Right lobe of liver (tissue), 6 donors: ENCODE data around the gene CDC123. TPM values are rescaled to one million over a fixed set of nuclear protein-coding genes. Genes with fewer than 3 reads are reported as not detected.
A peak's percentile ranks its signal among the peaks of the same experiment; 100 is the strongest.

ENCODE experiments used
- ATAC-seq, 4 donors: fragments of 200-7000 bp; cut with Tn5 transposase; one replicate each; pipeline ENCODE4 v1.9.1; 2020; ENCODE audit warnings: mild to moderate bottlenecking in 4 of 4, moderate library complexity in 4 of 4
- DNase-seq, 3 donors: peaks; one replicate each; pipeline ENCODE4 v3.0.0-alpha.2; 2020
- H3K27ac ChIP-seq, 3 donors: fragments of 200-600 bp; one replicate each; pipeline ENCODE4 v1.8.0; 2022
- H3K27me3 ChIP-seq, 2 donors: fragments of 200-600 bp; one replicate each; pipeline ENCODE4 v1.8.0; 2022
- H3K36me3 ChIP-seq, 4 donors: fragments of 200-600 bp; sonication (generic) in 1 of 4; one replicate each; pipeline versions ENCODE4 v1.5.1 to v1.8.0; 2017 to 2022; ENCODE audit warnings: control low read depth in 1 of 4
- H3K4me1 ChIP-seq, 4 donors: fragments of 200-600 bp; sonication (generic) in 1 of 4; one replicate each; pipeline versions ENCODE4 v1.5.1 to v1.8.0; 2017 to 2022; ENCODE audit warnings: control low read depth in 1 of 4
- H3K4me3 ChIP-seq, 3 donors: fragments of 200-600 bp; one replicate each; pipeline ENCODE4 v1.8.0; 2022
- H3K9me3 ChIP-seq, 4 donors: fragments of 200-600 bp; sonication (generic) in 1 of 4; one replicate each; pipeline versions ENCODE4 v1.5.1 to v1.8.0; 2017 to 2022; ENCODE audit warnings: control low read depth in 1 of 4
- POLR2A ChIP-seq: fragments of 450-650 bp; IDR thresholded peaks from one replicate; pipeline ENCODE4 v1.6.1; 2017; ENCODE audit warnings: antibody characterized with exemption, mild to moderate bottlenecking
- WGBS: methylation state at CpG from one replicate; pipeline ENCODE4 v1.1.6; 2018; ENCODE audit warnings: low coverage, low lambda C conversion rate; ENCODE audit not compliant: insufficient coverage; ENCODE audit errors: missing lambda C conversion rate; 5-methylcytosine and 5-hydroxymethylcytosine counted together
- intact Hi-C, 2 donors: fragments of 100-400 bp; cut with DNase I; formaldehyde crosslinking; loops; one replicate each; pipeline versions ENCODE4 v1.11.2 to v1.14.1; 2022
- total RNA-seq, 6 experiments: library from RNA; depleted of rRNA in 2 of 6; stranded (reverse); fragments of >200 nt in 2 of 6; fragmentation: NEBNext Ultra II Directional in 3 of 6; extraction: Animal tissue kit (Norgen Biotek cat#: 25700) in 3 of 6; gene quantifications; one replicate each; pipeline versions ENCODE4 v1.1.0 to v1.2.4, GENCODE V29; 2016 to 2023
- TF ChIP-seq, protein P1 (sequence below), 4 donors: fragments of 200-600 bp in 3 of 4; fragments of 450-650 bp in 1 of 4; IDR thresholded peaks; one replicate each; pipeline versions ENCODE4 v1.5.1 to v1.8.0; 2016 to 2022; ENCODE audit warnings: antibody characterized with exemption in 4 of 4, mild to moderate bottlenecking in 2 of 4
- donor health status: DM: no; HTN: yes; CAD: no.
- donor health status: DM: no; HTN: no; CAD: no.
- donor health status: DM: no; HTN: no; CAD: no.
- donor health status: DM: no; HTN: yes; CAD: no.
- donor health status: DM: no; HTN: yes; CAD: no.

The CDC123 gene
- total RNA-seq, 6 experiments from 2014 or later: 29.5 to 46.3 (median 33.0) TPM

DNA sequence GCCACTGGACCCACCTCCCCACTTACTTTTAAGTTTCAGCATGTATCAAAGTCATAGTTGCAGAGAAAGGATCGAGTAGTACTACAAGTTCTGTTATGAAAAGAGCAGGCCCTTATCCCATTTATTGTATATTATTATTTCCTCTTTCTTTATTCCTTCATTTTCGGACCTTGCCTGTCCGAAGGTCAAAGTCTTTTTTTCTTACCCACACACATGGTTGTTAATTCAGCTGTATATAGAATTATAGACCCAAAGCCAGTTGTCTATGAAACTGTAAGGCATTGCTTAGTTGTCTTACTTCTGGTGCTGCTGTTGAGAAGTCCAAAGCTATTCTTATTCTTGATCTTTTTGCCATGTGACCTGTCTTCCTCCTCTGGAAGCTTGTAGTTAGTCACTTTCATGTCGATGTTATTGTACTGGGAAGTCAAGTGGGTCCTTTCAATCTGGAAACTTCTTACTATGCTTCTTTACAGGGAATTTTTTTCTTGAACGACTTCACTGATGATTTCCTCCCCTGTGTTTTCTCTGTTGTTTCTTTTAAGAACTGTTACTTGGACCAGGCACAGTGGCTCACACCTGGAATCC lies 8.6 kb upstream of the CDC123 start:
- Histone ChIP-seq H3K9me3 (no peaks in the 10 kb centered on the region), H3K4me3 (no peak overlapping the region), H3K4me1 (peaks cover 0 to 18% (median 7%) of the 10 kb centered on the region in 4 donors), H3K27me3 (no peaks in the 10 kb centered on the region), H3K36me3 (peaks cover 0 to 21% (median 1%) of the 10 kb centered on the region in 4 donors), H3K27ac (no peak overlapping the region)
- DNase-seq (no peak), ATAC-seq (no peak)
- 78% methylated on average over 5 of the region's 5 CpGs for WGBS
- intact Hi-C loops: no loop called here
- TF ChIP-seq, protein P1, sequence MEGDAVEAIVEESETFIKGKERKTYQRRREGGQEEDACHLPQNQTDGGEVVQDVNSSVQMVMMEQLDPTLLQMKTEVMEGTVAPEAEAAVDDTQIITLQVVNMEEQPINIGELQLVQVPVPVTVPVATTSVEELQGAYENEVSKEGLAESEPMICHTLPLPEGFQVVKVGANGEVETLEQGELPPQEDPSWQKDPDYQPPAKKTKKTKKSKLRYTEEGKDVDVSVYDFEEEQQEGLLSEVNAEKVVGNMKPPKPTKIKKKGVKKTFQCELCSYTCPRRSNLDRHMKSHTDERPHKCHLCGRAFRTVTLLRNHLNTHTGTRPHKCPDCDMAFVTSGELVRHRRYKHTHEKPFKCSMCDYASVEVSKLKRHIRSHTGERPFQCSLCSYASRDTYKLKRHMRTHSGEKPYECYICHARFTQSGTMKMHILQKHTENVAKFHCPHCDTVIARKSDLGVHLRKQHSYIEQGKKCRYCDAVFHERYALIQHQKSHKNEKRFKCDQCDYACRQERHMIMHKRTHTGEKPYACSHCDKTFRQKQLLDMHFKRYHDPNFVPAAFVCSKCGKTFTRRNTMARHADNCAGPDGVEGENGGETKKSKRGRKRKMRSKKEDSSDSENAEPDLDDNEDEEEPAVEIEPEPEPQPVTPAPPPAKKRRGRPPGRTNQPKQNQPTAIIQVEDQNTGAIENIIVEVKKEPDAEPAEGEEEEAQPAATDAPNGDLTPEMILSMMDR (IDR thresholded peaks at IDR 0.05): no peak

DNA sequence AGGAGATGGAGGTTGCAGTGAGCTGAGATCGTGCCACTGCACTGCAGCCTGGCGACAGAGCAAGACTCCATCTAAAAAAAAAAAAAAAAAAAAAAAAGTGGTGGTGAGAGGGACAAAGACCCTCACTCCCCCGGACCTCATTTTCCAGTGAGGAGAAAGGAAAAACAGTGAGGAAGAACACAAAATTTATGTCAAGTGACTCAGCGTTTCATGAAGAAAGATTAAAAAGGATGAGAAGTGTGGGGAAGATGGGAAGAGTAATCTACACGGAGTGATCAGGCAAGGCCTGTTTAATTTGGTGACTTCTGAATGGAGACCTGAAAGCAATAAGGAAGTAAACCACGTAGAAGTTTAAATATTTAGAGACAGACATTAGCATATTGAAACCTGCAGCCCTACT lies 7.3 kb upstream of the CDC123 start:
- Histone ChIP-seq H3K36me3 (peaks cover 0 to 13% (median 1%) of the 10 kb centered on the region in 4 donors), H3K4me1 (peaks cover 0 to 30% (median 9%) of the 10 kb centered on the region in 4 donors), H3K27me3 (no peaks in the 10 kb centered on the region), H3K9me3 (no peaks in the 10 kb centered on the region), H3K27ac (no peak overlapping the region), H3K4me3 (no peak overlapping the region)
- ATAC-seq (no peak), DNase-seq (no peak)
- intact Hi-C loops: no loop called here
- TF ChIP-seq POLR2A: no peak
- WGBS: 83% methylated on average over 6 of the region's 6 CpGs

DNA sequence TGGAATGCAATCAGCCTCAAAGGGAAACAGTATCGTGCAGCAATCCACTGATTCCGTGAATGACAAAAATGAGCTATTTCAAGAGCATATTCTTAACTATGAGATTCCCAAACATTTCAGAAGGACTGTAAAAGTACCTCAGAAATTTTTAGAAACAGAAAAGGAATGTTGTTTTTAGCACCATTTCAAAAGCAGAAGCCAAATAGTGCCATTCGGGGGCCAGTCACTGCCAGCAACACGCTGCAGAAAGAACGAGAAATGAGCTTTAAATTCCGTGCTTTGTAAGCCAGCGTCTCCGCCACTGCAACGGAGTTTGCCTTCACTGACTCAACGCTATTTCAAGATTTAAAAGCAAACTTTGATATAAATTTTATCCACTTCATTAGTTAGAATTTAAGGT lies 6.6 kb upstream of the CDC123 start:
- Histone ChIP-seq H3K4me3 (no peak overlapping the region), H3K27ac (no peak overlapping the region), H3K36me3 (peaks cover 0 to 13% (median 1%) of the 10 kb centered on the region in 4 donors), H3K4me1 (peaks cover 0 to 36% (median 12%) of the 10 kb centered on the region in 4 donors), H3K27me3 (no peaks in the 10 kb centered on the region), H3K9me3 (no peaks in the 10 kb centered on the region)
- TF ChIP-seq, protein P1 (IDR thresholded peaks at IDR 0.05): no peak
- no peak for TF ChIP-seq POLR2A
- intact Hi-C loops: no loop called here
- DNase-seq: no peak
- WGBS: 92% methylated on average over 10 of the region's 10 CpGs
- ATAC-seq: no peak

DNA sequence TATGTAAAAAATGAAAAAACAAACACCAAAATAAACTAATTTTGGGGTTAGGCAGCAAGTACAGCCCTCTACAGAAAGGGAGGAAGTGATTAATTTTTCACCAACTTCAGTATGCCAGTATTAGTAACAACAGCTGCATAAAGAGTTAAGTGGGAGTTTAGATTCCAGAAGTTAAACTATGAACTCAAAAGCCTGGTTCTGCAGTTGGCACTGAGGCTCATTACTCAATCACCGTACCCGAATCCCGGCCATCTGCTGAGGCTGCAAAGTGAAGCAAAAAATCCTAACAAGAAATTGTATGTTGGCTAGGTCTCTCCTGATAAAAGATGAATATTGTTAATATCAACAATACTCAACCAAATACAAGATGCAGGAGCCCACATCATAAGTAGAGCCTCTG lies 4.3 kb upstream of the CDC123 start:
- intact Hi-C loops: no loop called here
- Histone ChIP-seq H3K4me3 (peak overlapping the region in 2 of 3 donors; percentile 2 to 74), H3K27ac (peak overlapping the region; percentile 45 to 91 (median 77)), H3K36me3 (no peaks in the 10 kb centered on the region), H3K4me1 (peaks cover 0 to 34% (median 11%) of the 10 kb centered on the region in 4 donors), H3K27me3 (no peaks in the 10 kb centered on the region), H3K9me3 (no peaks in the 10 kb centered on the region)
- ATAC-seq (peak; percentile 29 to 54 (median 37)), DNase-seq (peak in 2 of 3 donors; percentile 34 to 79)
- TF ChIP-seq, protein P1 (IDR thresholded peaks at IDR 0.05): no peak
- no peak for TF ChIP-seq POLR2A
- WGBS: 10% methylated on average over 3 of the region's 3 CpGs

DNA sequence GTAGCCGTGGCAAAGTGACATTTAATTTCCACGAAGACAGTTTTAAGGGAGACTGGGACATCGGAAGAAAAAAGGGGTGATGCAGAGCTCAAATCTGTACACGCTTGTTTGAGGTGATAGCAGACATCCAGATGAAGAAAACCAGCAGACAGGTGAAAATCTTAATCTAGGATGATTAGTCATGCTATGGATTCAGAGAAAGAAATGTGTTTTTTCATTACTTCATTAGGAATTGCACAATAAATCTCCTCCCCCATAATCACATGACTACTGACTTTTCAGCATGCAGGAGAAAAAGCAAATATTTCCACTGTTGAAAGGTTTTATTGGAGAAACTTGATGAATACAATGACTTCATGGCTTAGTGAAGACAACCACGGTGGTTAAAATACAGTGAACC lies 2.8 kb upstream of the CDC123 start:
- H3K27me3 ChIP-seq: no peaks in the 10 kb centered on the region

More for the DNA sequence above, 2.8 kb upstream of the CDC123 start:
- DNase-seq (no peak), ATAC-seq (peak; percentile 5 to 37 (median 18))
- H3K27ac ChIP-seq: peak overlapping the region; percentile 77 to 91 (median 91)
- TF ChIP-seq, protein P1 (IDR thresholded peaks at IDR 0.05): no peak
- no peak for TF ChIP-seq POLR2A
- intact Hi-C loops: no loop called here
- H3K4me3 ChIP-seq: peak overlapping the region in 2 of 3 donors; percentile 14 to 74
- no peaks in the 10 kb centered on the region for H3K36me3 ChIP-seq
- H3K9me3 ChIP-seq: no peaks in the 10 kb centered on the region
- 24% methylated on average over 5 of the region's 5 CpGs for WGBS
- peaks cover 0 to 47% (median 11%) of the 10 kb centered on the region in 4 donors for H3K4me1 ChIP-seq
